ENCODE measurements around the gene CAPN13.

Gene CAPN13, protein sequence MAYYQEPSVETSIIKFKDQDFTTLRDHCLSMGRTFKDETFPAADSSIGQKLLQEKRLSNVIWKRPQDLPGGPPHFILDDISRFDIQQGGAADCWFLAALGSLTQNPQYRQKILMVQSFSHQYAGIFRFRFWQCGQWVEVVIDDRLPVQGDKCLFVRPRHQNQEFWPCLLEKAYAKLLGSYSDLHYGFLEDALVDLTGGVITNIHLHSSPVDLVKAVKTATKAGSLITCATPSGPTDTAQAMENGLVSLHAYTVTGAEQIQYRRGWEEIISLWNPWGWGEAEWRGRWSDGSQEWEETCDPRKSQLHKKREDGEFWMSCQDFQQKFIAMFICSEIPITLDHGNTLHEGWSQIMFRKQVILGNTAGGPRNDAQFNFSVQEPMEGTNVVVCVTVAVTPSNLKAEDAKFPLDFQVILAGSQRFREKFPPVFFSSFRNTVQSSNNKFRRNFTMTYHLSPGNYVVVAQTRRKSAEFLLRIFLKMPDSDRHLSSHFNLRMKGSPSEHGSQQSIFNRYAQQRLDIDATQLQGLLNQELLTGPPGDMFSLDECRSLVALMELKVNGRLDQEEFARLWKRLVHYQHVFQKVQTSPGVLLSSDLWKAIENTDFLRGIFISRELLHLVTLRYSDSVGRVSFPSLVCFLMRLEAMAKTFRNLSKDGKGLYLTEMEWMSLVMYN

DNA sequence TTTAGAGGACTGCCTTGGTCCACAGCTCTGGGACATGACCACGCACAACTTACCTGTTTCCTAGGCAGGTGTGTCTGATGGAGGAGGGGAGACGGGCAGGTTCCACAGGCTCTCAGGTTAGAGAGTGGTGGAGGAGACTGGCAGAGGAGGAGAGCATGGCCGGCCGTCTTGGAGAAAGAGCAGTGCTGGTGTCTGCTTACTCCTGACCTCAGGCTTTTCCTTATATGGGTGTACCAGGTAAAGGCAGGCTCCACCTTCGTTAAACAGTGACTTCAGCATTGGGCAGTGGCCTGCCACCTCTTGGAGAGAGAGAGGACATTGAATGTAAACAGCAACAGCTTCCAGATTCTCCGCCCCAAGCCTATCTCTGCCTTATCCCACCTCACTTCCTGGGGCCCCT lies at the start of gene CAPN13:
TSS of gene CAPN13 (minus strand) at position 198 of the 400 bp plus-strand sequence. CDS start 20,121 bp downstream, outside the sequence.
- DNase-seq = no peak

DNA sequence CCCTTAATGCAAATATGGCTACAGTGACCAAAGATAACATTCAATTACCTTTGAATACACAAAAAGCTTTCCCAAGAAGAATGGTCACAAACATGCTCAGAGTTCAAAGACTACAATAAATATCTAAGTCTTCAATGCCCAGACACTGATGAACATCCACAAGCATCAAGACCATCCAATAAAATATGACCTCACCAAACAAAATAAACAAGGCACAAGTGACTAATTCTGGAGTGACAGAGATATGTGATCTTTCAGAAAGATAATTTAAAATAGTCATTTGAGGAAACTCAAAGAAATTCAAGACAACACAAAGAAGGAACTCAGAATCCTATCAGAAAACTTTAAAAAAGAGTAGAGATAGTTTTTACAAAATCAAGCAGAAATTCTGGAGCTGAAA lies 40.6 kb upstream of the CAPN13 start:
- DNase-seq = no peak

DNA sequence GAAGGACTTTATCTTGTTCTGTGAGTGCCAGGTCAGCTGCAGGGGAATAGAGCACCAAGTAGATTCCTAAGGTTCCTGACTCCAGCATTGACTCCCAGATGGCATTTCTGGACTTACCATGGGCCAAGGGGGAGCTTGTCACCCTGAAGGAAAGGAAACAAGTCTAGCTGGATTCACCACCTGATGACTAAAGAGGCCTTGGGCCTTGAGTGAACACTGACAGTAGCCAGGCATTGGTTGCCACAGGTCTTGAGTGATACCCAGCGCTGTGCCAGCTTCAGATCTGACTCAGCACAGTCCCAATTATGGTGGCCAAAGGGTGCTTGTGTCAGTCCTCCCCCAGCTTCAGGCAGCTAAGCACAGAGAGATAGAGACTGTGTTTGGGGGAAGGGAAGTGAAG lies 40.1 kb upstream of the CAPN13 start:
- DNase-seq = no peak

DNA sequence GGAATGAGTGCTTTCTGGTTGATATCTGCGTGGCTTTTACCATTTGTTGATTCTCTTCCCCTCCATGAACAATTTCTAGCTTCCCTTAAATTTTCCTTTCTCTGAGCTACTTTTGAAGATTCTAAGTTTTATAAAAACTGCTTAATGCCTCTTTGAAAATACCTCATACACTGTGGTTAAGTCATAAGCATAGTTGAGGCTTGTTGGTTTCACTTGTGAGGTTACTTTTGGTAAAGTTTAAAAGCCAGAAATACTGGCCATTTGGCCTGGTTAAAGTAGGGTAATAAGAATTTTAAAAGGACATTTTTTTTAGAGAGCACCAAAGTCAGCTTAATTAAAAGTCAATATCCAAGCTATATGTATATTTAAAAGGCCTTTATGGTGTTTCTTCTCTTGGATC lies 21.3 kb upstream of the CAPN13 start:
- DNase-seq = no peak

DNA sequence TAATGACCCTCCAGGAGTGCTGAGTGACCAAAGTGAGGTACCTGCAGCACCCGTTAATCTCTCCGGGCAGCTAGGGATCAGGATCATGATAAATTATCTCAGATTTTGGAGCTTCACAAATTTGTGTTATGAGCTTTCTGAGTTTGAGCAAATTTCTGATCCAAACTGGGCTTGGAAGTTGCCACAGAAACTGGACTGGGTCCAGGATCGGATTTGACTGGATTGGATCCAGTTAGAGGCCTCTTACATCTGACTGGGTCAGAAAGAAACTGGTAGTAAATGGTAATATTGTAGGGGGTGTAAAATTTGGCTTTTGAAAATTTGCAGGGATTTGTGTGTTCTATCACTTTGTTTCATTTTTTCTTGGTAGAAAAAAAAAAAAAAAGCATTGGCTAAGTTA lies 19.7 kb upstream of the CAPN13 start:
- DNase-seq = no peak

DNA sequence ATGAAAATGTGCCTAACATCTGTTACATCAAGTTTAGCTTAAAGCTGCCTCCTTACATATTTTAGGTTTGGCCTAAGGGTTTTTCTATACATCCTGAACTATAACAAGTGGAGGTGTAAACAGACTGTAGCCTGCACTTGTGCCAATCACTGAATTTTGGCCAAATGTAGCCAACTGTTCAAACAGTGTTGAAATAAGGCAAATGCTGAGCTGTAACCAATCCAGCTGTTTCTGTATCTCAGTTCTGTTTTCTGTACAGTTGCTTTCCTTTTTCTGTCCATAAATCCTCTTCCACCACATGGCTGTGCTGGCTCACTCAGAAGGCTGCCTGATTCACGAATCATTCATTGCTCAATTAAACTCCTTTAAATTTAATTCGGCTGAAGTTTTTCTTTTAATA lies 19.2 kb upstream of the CAPN13 start:
- DNase-seq = no peak

DNA sequence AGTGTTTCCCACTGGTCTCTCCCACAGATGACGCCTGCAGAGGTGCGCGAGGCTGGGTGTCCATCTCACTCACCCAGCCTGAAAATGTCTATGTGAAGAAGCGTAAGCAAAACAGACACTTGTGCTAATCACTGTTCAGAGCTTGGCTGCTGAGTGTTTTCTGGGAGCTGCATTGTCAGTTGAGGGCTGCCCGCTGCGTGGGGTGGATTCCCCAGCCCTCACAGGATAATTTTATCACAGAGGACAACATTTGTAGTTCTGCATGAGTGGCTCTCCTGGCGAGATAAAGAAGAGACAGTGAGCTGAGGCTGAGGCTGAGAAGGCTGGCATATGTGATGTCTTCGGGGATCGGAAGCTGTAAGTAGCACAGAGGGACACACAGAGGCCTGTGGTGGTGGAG lies 16.2 kb upstream of the CAPN13 start:
- DNase-seq = no peak

DNA sequence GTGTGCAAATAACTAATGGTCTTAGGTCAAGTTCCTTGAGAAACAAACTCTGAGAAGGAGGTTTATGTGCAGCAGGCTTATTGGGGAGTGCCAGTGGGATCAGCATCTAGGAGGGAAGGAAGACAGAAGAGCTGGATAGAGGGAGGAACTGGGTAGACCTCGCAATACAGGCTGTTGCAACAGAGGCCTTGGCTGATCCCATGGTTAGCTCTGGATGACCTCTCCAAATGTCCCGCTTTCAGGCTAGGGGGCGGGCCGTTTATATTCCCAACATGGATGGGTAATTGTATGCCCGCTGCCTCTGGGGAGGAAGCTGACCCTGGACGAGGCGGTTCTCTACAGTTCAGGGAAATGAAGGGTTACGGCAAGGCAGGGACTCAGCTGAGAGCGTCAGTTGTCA lies 14.7 kb upstream of the CAPN13 start:
- no peak for DNase-seq

DNA sequence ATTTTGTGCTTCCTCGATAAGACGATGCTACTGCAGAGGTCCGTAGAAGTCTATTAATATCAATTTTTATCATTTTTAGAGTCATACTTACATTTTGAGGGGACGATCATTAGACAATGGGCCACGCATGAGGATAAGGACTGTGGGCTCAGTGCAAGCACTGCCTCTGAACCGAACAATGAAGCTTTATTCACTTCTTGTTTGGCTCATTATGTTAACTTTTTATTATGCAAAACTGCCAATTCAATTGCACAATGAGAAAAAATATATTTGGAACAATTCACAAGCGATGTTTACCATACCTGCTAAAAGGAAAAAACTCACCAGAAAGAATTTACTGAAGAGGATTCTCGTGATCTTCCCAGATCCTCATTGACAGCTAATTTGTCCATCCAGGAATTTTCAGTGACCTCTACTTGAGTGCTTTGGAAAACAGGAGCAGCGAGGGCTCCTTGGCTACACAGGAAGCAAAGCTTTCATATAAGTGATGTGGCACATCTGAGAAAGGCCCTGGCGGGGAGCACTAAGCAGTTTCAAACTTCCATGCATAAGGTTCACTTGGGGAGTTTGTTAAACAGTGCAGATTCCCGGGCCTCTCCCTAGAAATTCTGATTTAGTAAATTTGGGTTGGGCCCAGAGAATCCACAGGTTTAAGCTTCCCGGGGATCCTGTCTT lies 13.3 kb upstream of the CAPN13 start:
- no peak for DNase-seq

DNA sequence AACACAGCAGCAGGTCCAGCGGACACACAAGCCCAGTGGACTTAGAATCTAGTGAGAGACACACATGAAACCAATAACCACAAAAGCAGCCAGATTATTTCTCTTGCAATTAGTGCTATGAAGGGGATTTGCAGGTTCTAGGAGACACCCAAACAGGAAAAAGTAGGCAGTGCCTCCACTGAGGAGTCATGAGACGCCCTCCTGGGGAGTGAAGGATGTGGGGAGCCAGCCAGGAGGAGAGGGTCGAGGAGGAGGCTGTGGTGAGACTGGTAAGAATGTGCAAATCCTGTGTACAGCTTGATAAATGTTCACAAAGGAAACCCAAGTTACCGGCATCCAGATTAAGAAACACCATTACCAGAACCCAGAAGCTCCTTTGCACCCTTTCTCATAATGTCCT lies 2.7 kb upstream of the CAPN13 start:
- DNase-seq = no peak

DNA sequence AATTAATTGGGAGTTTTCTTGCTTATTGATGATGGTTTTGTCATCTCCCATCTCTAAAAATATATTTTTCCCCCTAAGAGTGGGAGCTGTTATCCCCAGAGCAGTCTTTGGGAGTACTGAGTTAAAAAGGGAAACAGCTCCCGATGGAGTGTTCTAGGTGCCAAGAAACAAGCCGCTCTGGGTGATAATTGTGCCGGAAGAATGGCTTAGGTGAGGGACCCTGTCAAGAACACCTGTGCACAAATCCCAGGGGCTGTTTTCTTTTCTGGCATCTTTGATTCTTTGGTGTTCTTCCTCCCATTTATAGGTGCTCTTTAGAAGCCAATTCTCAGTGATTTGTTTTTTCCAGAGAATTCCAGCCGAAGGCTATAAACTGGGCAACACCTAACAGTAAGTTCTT lies 1.4 kb upstream of the CAPN13 start:
- no peak for DNase-seq

DNA sequence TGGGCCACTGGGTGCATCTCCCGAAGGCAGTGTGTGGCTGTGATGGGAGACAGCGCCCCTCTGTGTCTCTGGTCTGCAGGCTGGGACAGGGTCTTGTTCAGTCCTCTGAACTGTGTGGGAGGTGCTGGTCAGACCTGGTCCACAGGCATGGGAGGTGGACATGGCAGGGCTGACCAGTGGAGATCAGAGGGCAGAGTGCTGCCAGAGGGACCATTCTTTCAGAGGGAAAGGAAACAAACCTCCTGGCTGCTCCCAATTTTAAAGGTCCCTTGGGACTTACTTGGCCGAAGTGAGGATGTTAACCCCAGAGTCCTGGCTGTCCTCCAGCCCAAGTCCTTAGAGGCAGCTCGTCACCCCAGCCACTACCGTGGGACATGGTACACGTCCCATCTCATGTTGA lies 4.0 kb downstream of the CAPN13 start:
- no peak for DNase-seq

DNA sequence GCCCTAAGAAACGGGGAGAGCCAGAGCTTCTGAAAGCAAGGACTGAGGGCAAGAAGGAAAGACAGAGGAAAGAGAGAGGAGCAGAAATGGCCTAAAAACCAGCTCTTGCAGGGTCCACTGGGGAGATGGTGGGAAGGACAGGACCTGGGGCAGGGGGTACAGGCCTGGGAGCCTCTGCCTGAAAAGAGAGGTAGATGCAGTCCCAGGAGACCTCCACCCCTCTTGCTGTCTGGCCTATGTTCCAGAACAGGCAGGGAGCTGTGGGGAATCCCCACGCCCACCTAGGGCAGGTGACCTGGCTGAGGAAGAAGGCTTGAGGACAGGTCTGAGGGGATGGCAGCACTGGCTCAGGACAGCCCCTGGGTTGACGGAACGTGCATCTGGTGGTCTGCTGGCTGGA lies 4.6 kb downstream of the CAPN13 start:
- no peak for DNase-seq

DNA sequence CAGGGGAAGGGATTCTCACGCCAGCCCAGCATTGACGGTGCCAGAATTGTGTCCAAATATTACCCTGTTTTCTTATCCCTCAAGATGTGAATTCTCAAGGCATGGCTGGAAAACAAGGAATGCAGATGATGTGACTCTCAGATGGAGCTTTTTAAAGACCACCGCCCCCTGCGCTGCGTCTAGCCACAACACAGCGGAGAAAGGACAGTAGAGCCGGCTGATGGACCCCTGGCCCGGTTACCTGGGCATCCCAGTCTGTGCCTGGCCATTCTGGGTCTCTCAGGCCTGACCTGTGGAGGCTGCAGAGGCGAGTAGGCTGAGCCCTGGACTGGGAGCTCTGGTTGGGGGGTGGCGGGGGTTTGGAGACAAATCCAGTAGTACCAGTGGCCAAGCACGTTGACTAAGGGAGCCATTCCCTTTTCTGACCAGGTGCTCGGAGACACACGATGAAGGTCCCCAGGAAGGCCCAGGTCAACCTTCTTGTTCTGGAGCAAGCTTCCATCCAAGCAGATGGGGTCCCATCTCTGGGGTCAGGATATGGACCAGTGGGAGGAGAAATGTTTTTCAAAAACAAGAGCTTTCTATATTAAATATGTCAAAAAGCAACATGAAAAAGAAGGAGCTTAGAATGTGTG lies 5.3 kb downstream of the CAPN13 start:
- no peak for DNase-seq

DNA sequence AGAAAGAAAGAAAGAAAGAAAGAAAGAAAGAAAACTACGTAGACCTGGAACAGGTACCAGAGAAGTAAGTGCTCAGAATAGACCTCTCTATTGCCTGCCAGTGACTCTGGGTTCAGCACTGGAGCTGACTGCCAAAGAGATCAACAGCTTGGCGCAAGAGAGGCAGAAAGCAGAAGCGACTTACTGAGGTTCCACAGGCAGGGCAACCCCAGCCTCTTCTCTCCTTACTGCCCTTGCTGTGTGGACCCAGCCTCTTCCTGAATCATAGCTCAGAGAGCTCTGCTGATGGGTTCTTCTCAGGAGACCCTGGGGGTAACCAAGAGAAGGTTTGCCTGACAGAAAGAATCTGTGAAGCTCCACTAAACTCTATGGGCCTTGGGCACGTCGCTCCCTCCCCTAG lies 7.1 kb downstream of the CAPN13 start:
- no peak for DNase-seq

DNA sequence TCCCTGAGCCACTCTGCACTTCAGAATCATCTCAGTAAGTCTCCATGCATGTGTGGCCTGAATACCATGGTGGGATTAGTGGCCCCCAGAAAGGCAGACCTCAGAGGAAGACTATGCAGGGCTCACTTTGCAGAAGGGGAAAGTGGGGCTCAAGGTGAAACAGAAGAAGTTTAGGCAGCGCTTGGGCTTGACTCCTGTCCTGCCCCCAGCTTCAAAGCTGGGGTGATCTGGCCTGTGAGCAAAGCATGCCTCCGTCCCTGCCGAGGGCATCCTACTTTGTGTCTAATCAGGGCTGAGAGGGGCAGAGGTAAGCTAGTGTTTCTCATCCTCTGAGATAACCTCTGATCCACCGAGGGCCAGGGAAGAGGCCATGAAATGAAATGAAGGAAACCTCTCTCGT lies 7.9 kb downstream of the CAPN13 start:
- DNase-seq = no peak

DNA sequence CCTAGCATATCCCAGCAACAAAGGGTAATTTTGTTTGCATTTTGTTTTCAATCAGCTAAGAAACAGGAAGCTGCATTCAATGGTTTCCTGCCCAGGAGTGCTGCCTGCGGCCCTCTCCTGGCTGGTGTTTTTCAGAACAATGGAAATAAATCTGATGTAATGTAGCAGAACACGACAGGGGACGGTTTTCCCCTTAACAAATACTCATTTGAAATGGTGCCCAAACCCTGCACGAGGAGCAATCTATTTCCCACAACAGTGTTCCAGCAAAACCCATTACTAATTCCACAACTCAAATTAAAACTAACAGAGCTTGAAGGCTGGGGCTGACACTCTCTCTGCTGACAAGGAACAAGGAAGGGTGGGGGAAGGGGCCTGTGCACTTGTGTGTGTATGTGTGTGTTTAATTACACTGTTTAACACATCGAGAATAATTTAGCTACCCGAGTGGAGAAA lies 8.7 kb downstream of the CAPN13 start:
- peak in 1 of 2 experiments; percentile 24 for DNase-seq

DNA sequence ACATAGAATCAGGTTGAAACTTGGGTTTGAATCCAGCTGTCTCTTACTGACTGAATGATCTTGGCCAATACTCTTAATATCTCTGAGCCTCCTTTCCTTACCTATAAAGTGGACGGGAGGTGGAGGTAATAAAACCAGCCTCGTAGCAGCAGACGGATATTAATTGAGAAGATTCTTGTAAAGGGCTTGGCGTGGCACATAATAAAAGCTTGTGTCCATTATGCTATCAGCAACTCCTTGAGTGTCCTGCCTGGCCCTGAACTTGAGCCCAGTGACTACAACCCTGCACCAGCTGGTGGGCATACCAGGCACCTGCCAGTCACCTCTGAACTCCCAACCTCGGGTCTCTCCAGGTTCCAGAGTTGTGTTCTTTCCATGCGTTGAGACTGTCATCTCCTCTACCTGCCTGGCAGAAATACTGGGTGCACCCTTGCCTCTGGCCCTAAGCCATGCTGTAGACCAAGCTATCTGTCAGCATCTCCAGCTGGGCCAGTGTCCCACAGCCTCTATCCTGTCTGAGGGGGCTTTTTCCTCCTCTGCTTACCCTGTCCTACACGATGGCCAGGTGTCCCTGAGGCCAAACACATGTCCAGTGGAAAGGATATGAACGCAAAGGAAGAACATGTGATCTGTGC lies 9.7 kb downstream of the CAPN13 start:
- DNase-seq = no peak

DNA sequence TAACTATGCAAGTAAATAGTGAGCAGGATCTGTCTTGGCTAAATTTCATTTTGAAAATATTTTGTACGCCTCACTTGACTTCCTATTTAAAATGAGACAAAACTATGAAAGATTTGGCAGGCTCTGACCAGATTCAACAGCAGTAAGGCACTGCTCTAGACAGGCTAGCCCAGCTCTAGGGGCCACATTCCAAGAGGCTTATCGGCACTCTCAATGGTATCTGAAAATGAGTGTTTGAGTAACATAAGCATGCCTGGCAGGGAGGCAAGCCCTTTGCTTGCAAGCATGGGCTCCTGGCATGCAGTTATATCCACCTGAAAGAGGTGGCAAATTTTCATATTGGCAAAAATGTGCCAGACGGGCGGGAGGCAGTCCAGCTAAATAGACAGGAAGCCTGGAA lies 10.5 kb downstream of the CAPN13 start:
- DNase-seq = no peak

DNA sequence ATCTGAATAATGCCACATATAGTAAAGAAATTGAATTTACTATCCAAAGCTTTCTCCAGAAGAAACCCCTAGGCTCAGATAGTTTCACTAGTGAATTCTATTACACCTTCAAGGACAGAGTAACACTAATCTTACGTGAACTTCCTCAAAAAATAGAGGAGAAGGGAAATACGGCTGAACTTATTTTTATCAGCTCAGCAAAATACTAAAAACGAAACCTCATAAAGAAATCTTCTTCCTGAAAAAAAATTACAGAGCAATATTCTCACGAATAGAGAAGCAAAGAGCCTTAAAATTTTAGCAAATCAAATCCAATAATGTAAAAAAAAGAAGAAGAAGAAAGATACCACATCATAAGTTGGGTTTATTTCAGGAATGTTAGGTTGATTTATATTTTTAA lies 14.7 kb downstream of the CAPN13 start:
- no peak for DNase-seq

DNA sequence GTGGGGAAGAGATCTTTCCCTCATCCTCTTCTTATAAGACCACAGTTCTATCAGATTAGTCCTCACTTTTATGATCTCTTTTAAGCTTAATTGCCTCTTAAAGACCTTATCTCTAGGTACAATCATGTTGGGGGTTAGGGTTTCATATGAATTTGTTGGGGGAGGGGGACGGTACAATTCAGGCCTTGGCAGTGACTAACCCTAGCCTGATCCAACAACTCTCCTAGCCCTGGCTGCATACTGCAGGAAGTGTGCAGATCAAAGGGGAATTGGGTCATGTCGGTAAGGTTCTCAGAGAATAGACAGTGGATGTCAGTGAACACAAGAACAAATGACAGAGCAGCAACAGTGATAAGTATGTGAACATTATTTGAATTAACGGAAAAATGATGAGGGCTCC lies 16.4 kb downstream of the CAPN13 start:
- DNase-seq = no peak

DNA sequence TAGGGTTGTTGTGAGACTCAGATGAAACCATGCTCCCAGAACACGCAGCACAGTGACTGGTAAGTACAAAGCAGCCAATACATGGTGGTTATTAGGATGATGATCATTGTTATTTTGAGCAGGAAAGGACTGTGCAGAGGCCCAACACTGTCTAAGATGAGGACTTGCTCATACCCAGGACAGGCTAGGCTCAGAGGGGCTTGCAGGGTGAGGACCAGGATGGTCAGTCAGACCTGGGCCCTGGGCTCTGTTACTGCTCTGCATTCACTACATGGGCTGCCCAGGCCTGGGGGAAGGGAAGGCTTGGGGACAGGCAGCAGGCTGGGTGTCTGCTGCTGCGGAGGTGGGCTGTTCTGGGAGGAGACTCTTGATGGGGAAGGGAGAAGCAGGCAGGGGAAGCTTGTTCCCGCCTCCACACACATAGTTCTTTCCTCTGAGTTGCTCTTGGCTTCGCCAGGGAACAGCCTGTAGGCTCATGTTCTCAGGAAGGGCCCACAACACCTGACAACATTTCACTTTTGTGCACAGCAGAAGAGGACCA lies 17.5 kb downstream of the CAPN13 start:
- no peak for DNase-seq
